CD14-positive monocyte (primary cell): ENCODE results near the gene TOMM20. TPM values are rescaled to one million over a fixed set of nuclear protein-coding genes. Genes with fewer than 3 reads are reported as not detected.

ENCODE experiments used
- DNase-seq, 3 donors: peaks; one replicate each; pipeline ENCODE4 v3.0.0-alpha.2; 2011 to 2022
- H2AFZ ChIP-seq: 2 replicates; pipeline ENCODE4 v1.6.0; 2012; ENCODE audit warnings: mild to moderate bottlenecking, low read depth, low read length, inconsistent platforms; ENCODE audit not compliant: insufficient read depth, poor library complexity, severe bottlenecking
- H3K27ac ChIP-seq, 2 donors: 1 replicate in 1 of 2; 2 replicates in 1 of 2; pipeline ENCODE4 v1.5.1; 2012 to 2013; ENCODE audit warnings: low read length in 2 of 2, control low read depth in 1 of 2, inconsistent platforms in 1 of 2, low read depth in 1 of 2, mild to moderate bottlenecking in 1 of 2
- H3K27me3 ChIP-seq, 2 donors: one replicate each; pipeline versions ENCODE4 v1.6.0 to v1.6.1; 2011 to 2013; ENCODE audit warnings: low read length in 2 of 2; ENCODE audit not compliant: control insufficient read depth in 2 of 2, insufficient read depth in 2 of 2
- H3K36me3 ChIP-seq, 2 donors: replicated peaks in 1 of 2; 1 replicate in 1 of 2; 2 replicates in 1 of 2; pipeline versions ENCODE4 v1.5.1 to v1.6.1; 2012 to 2013; ENCODE audit warnings: low read length in 2 of 2, control low read depth in 1 of 2, inconsistent platforms in 1 of 2, mild to moderate bottlenecking in 1 of 2; ENCODE audit not compliant: insufficient read depth in 2 of 2, control insufficient read depth in 1 of 2
- H3K4me1 ChIP-seq, 2 donors: 1 replicate in 1 of 2; 2 replicates in 1 of 2; pipeline versions ENCODE4 v1.5.1 to v1.6.1; 2012 to 2013; ENCODE audit warnings: low read length in 2 of 2, control low read depth in 1 of 2, inconsistent platforms in 1 of 2, mild to moderate bottlenecking in 1 of 2, moderate library complexity in 1 of 2; ENCODE audit not compliant: insufficient read depth in 2 of 2, control insufficient read depth in 1 of 2
- H3K4me2 ChIP-seq: replicated peaks from 2 replicates; pipeline ENCODE3; 2012; ENCODE audit warnings: low read length, moderate library complexity, mild to moderate bottlenecking; ENCODE audit not compliant: poor library complexity, severe bottlenecking; ENCODE audit errors: extremely low read depth
- H3K4me3 ChIP-seq, 3 experiments: fragments of 200-600 bp in 1 of 3; sonication (generic) in 1 of 3; replicated peaks in 1 of 3; 1 replicate in 2 of 3; 2 replicates in 1 of 3; pipeline ENCODE4 v1.5.1; 2011 to 2013; ENCODE audit warnings: low read length in 3 of 3, mild to moderate bottlenecking in 3 of 3, control low read depth in 2 of 3, low read depth in 2 of 3, inconsistent platforms in 1 of 3, moderate library complexity in 1 of 3
- H3K79me2 ChIP-seq: 2 replicates; pipeline ENCODE4 v1.6.0; 2012; ENCODE audit warnings: mild to moderate bottlenecking, control low read depth, inconsistent platforms, low read length, moderate library complexity; ENCODE audit not compliant: insufficient read depth
- H3K9ac ChIP-seq: 2 replicates; pipeline ENCODE4 v1.6.0; 2017; ENCODE audit warnings: low read length, mild to moderate bottlenecking; ENCODE audit not compliant: insufficient read depth, poor library complexity, severe bottlenecking
- H3K9me3 ChIP-seq, 2 donors: replicated peaks in 1 of 2; 1 replicate in 1 of 2; 2 replicates in 1 of 2; pipeline versions ENCODE4 v1.5.1 to v1.6.1; 2012 to 2013; ENCODE audit warnings: low read length in 2 of 2, control low read depth in 1 of 2; ENCODE audit not compliant: control insufficient read depth in 1 of 2, insufficient read depth in 1 of 2
- H4K20me1 ChIP-seq: 2 replicates; pipeline ENCODE4 v1.6.0; 2012; ENCODE audit warnings: mild to moderate bottlenecking, low read length, control low read depth, moderate library complexity; ENCODE audit not compliant: insufficient read depth
- H3K27ac Mint-ChIP-seq, 7 donors: one replicate each; pipeline ENCODE4 v1.8.0; 2020; ENCODE audit warnings: mild to moderate bottlenecking in 7 of 7, mixed read lengths in 7 of 7, moderate library complexity in 6 of 7, inconsistent platforms in 2 of 7
- H3K27me3 Mint-ChIP-seq, 3 donors: one replicate each; pipeline ENCODE4 v1.8.0; 2021 to 2022; ENCODE audit warnings: low read depth in 3 of 3, mild to moderate bottlenecking in 3 of 3, mixed read lengths in 3 of 3, moderate library complexity in 3 of 3, inconsistent platforms in 1 of 3
- H3K36me3 Mint-ChIP-seq, 2 donors: one replicate each; pipeline ENCODE4 v1.8.0; 2020; ENCODE audit warnings: mixed read lengths in 2 of 2, inconsistent platforms in 1 of 2, mild to moderate bottlenecking in 1 of 2
- H3K4me1 Mint-ChIP-seq: one replicate; pipeline ENCODE4 v1.8.0; 2020; ENCODE audit warnings: mild to moderate bottlenecking, mixed read lengths
- H3K4me3 Mint-ChIP-seq, 2 donors: one replicate each; pipeline ENCODE4 v1.8.0; 2020; ENCODE audit warnings: mild to moderate bottlenecking in 2 of 2, mixed read lengths in 2 of 2, moderate library complexity in 1 of 2
- H3K9me3 Mint-ChIP-seq, 7 donors: one replicate each; pipeline ENCODE4 v1.8.0; 2020 to 2022; ENCODE audit warnings: mixed read lengths in 7 of 7, mild to moderate bottlenecking in 6 of 7, moderate library complexity in 6 of 7, inconsistent platforms in 2 of 7
- CTCF ChIP-seq: fragments of 200-600 bp; IDR thresholded peaks from one replicate; pipeline ENCODE4 v1.8.0; 2022; ENCODE audit warnings: antibody characterized with exemption, mild to moderate bottlenecking
- WGBS: methylation state at CpG from one replicate; pipeline ENCODE4 v1.1.5; 2013; ENCODE audit warnings: missing lambda C conversion rate; ENCODE audit not compliant: insufficient coverage; 5-methylcytosine and 5-hydroxymethylcytosine counted together
- intact Hi-C, 2 donors: fragments of 100-400 bp; cut with micrococcal nuclease; formaldehyde crosslinking; loops; one replicate each; pipeline versions ENCODE4 v1.15.0 to v1.15.1; 2023
- polyA plus RNA-seq, 3 donors: library from polyadenylated mRNA; depleted of rRNA in 1 of 3; unstranded in 2 of 3; stranded (reverse) in 1 of 3; fragments of 300-500 nt in 2 of 3; fragments of >200 nt in 1 of 3; fragmentation: Illumina TruSeq in 2 of 3; gene quantifications; 1 replicate in 2 of 3; 2 replicates in 1 of 3; pipeline ENCODE4 v1.2.3, GENCODE V29; 2012 to 2021

TOMM20 gene
- polyA plus RNA-seq, 3 donors, result 26.5 to 34.8 (median 31.5) TPM

DNA sequence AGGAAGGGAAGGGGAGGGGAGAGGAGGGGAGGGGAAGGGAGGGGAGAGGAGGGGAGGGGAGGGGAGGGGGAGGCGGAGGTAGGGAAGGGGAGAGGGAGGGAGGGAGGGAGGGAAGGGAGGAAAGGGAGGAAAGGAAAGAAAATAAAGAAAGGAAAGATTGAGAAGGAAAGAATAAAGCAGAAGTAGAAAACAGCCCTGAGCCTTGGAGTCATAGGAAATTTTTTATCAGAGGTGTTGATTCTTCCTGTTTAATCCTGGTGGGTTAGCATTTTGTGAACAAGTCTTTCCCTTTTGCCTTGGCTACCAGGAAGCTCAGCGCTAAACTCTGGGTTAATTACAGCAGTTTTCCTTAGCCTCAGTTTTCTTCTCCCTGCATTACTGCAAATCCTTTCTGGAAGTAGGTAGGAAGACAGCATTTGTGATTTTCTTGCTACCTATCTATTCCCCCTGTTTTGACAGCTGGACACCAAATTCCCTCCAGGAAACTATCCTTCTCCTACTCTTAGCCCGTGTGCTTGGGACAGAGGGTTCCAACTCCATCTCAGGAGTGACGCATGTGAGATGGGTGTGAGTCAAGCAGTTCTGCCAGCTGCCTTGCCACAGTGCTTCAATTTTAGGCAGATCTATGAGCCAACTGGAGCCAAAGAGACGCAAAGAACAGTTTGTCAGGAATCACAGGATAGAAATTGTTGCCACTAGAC, 26.9 kb downstream of the TOMM20 start:
- 100% methylated on average over 3 of the region's 5 CpGs for WGBS
- H3K4me1 ChIP-seq, result peaks cover 7 to 9% of the 10 kb centered on the region in 2 donors
- H3K27ac ChIP-seq, result no peak overlapping the region
- no peaks in the 10 kb centered on the region for H3K79me2 ChIP-seq
- H3K4me2 ChIP-seq, result no peak overlapping the region
- H3K36me3 ChIP-seq, result no peaks in the 10 kb centered on the region
- Mint-ChIP-seq H3K36me3 (peaks cover 5% of the 10 kb centered on the region in 2 donors), H3K4me3 (no peak overlapping the region), H3K4me1 (peaks cover 22% of the 10 kb centered on the region), H3K27ac (peak overlapping the region in 2 of 7 donors; percentile 49 to 65), H3K27me3 (peaks cover 2 to 10% (median 3%) of the 10 kb centered on the region in 3 donors), H3K9me3 (no peaks in the 10 kb centered on the region)
- H3K9ac ChIP-seq, result no peak overlapping the region
- no peaks in the 10 kb centered on the region for H3K27me3 ChIP-seq
- no peaks in the 10 kb centered on the region for H4K20me1 ChIP-seq
- DNase-seq, result no peak
- H3K9me3 ChIP-seq, result no peaks in the 10 kb centered on the region
- intact Hi-C loops, result loop anchor here in 1 of 2 donors (10.0 kb wide), 1 partner anchor 313 kb away; no protein-coding TSS in a partner anchor
- no peak overlapping the region for H3K4me3 ChIP-seq
- H2AFZ ChIP-seq, result no peak overlapping the region
- no peak for TF ChIP-seq CTCF

DNA sequence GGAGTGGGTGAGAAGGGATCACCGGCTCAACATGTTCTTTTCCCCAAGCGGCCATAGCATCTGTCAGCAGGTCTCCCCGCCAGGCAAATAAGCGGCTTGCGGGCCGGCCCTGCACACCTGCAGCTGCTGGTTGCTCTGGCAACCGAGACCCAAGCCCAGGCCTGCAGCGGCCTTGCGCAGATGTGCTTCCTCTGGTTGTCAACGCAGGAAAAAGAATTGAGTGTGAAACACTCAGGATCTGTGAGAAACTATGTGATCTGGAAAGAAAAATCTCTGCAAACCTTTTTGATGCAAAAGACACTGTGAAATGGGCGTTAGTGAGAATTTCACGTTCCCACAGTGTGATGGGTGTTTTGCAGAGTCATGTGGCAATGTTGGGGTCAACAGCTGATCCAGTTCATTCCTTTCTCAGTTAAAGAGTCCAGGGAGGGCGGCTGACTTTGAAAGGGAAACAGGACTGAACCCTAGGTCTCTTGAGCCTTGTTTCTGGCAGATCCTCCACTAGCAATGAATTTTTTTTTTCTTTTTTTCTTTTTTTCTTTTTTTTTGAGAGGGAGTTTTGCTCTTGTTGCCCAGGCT, 28.4 kb downstream of the TOMM20 start:
- Mint-ChIP-seq H3K36me3 (peaks cover 2 to 5% of the 10 kb centered on the region in 2 donors), H3K27ac (no peak overlapping the region), H3K4me1 (peaks cover 22% of the 10 kb centered on the region), H3K27me3 (peaks cover 2 to 10% (median 3%) of the 10 kb centered on the region in 3 donors), H3K9me3 (no peaks in the 10 kb centered on the region), H3K4me3 (no peak overlapping the region)
- H3K36me3 ChIP-seq, result no peaks in the 10 kb centered on the region
- H3K4me3 ChIP-seq, result no peak overlapping the region
- TF ChIP-seq CTCF, result no peak
- no peaks in the 10 kb centered on the region for H3K27me3 ChIP-seq
- DNase-seq, result no peak
- 87% methylated on average over 13 of the region's 13 CpGs for WGBS
- no peak overlapping the region for H3K27ac ChIP-seq
- no peaks in the 10 kb centered on the region for H3K79me2 ChIP-seq
- H3K9me3 ChIP-seq, result no peaks in the 10 kb centered on the region
- intact Hi-C loops, result loop anchor here in 1 of 2 donors (10.0 kb wide), 1 partner anchor 315 kb away; no protein-coding TSS in a partner anchor
- H3K9ac ChIP-seq, result no peak overlapping the region
- H3K4me2 ChIP-seq, result no peak overlapping the region
- H4K20me1 ChIP-seq, result no peaks in the 10 kb centered on the region
- H3K4me1 ChIP-seq, result peaks cover 7 to 9% of the 10 kb centered on the region in 2 donors
- no peak overlapping the region for H2AFZ ChIP-seq
